Stomach (tissue), 9 donors: ENCODE results near the gene RABGAP1. TPM values are rescaled to one million over a fixed set of nuclear protein-coding genes. Genes with fewer than 3 reads are reported as not detected.

ENCODE experiments used
- DNase-seq, 2 donors: peaks; one replicate each; pipeline versions ENCODE4 v3.0.0 to v3.0.0-alpha.2; 2013 to 2019
- H3K27ac ChIP-seq, 5 donors: fragments of 200-600 bp in 4 of 5; sonication (generic) in 4 of 5; one replicate each; pipeline ENCODE4 v1.5.1; 2013 to 2019; ENCODE audit warnings: mild to moderate bottlenecking in 1 of 5, moderate library complexity in 1 of 5
- H3K27me3 ChIP-seq, 3 donors: fragments of 200-600 bp; sonication (generic); one replicate each; pipeline ENCODE4 v1.5.1; 2017 to 2019; ENCODE audit warnings: mixed run types in 1 of 3
- H3K36me3 ChIP-seq, 4 donors: fragments of 200-600 bp; sonication (generic); 1 replicate in 3 of 4; 2 replicates in 1 of 4; pipeline ENCODE4 v1.5.1; 2016 to 2019
- H3K4me1 ChIP-seq, 4 donors: fragments of 200-600 bp; sonication (generic); one replicate each; pipeline ENCODE4 v1.5.1; 2016 to 2019
- H3K4me3 ChIP-seq, 4 donors: fragments of 200-600 bp; sonication (generic) in 3 of 4; one replicate each; pipeline ENCODE4 v1.5.1; 2016 to 2019; ENCODE audit warnings: mild to moderate bottlenecking in 1 of 4
- H3K9me3 ChIP-seq, 4 donors: fragments of 200-600 bp; sonication (generic); one replicate each; pipeline ENCODE4 v1.5.1; 2016 to 2019
- CTCF ChIP-seq, 7 experiments: fragments of 450-650 bp in 4 of 7; fragments of 200-600 bp in 3 of 7; sonication (generic) in 3 of 7; IDR thresholded peaks; one replicate each; pipeline ENCODE4 v1.5.1; 2016 to 2019; ENCODE audit warnings: antibody characterized with exemption in 7 of 7, control low read depth in 2 of 7, mild to moderate bottlenecking in 1 of 7
- EP300 ChIP-seq: sonication (generic); formaldehyde crosslinking; IDR thresholded peaks from one replicate; pipeline ENCODE4 v1.6.1; 2017; ENCODE audit warnings: antibody characterized with exemption
- POLR2A ChIP-seq, 4 donors: fragments of 450-650 bp; IDR thresholded peaks; one replicate each; pipeline ENCODE4 v1.6.1; 2016; ENCODE audit warnings: antibody characterized with exemption in 4 of 4, control low read depth in 2 of 4, mild to moderate bottlenecking in 1 of 4, moderate library complexity in 1 of 4
- POLR2AphosphoS5 ChIP-seq, 3 donors: sonication (generic); formaldehyde crosslinking; IDR thresholded peaks; one replicate each; pipeline ENCODE4 v1.6.1; 2016; ENCODE audit warnings: antibody characterized with exemption in 3 of 3
- WGBS, 5 donors: extraction: QIAGEN DNeasy Blood & Tissue Kit in 3 of 5; methylation state at CpG; one replicate each; pipeline versions ENCODE4 v1.1.5 to v1.1.7; 2013 to 2018; 5-methylcytosine and 5-hydroxymethylcytosine counted together
- intact Hi-C: fragments of 100-400 bp; cut with DNase I; formaldehyde crosslinking; loops from one replicate; pipeline ENCODE4 v1.15.1; 2023; ENCODE audit warnings: low total_unique reads
- polyA plus RNA-seq, 3 donors: library from polyadenylated mRNA; stranded (reverse); fragments of 200-250 nt; gene quantifications; one replicate each; pipeline ENCODE4 v1.2.3, GENCODE V29; 2013
- total RNA-seq, 5 donors: library from RNA; depleted of rRNA; stranded (reverse); fragments of >200 nt; gene quantifications; one replicate each; pipeline versions ENCODE4 v1.1.0 to v1.2.3, GENCODE V29; 2014 to 2016
- donor health status: healthy with polysubstance abuse.
- donor health status: Bipolar disorder and iron deficiency.
- donor health status: healthy.

The RABGAP1 gene
- total and polyA plus RNA-seq, 8 donors: 7.0 to 157 (median 33.0) TPM

- WGBS, 5 donors: 24 to 46% (median 26%) methylated on average over 7 to 10 of the region's 10 CpGs
- TF ChIP-seq POLR2AphosphoS5 (IDR thresholded peaks at IDR 0.05) (no peak), POLR2A (IDR thresholded peaks at IDR 0.05) (no peak), EP300 (no peak), CTCF (IDR thresholded peaks at IDR 0.05) (no peak)
- peaks cover 16 to 45% (median 37%) of the 10 kb centered on the region in 4 donors for H3K4me1 ChIP-seq
These were observed 10.1 kb upstream of the RABGAP1 start for GRCh38 chr9:122930541-122931225.

GRCh38 chr9:122931226-122932121 lies 9.3 kb upstream of the RABGAP1 start, which contains the start of gene ZBTB26:
Gene ZBTB26 (minus strand): TSS chr9:122931512. CDS start chr9:122919934, 11,578 bp downstream.
- no peaks in the 10 kb centered on the region for H3K9me3 ChIP-seq
- H3K4me3 ChIP-seq: peak within 1 kb of the TSS; percentile 69 to 94 (median 82)
- TF ChIP-seq EP300 (no peak), POLR2AphosphoS5 (IDR thresholded peaks at IDR 0.05) (peak in 2 of 3 donors; percentile 62 to 84), POLR2A (IDR thresholded peaks at IDR 0.05) (no peak), CTCF (IDR thresholded peaks at IDR 0.05) (no peak)
- H3K27me3 ChIP-seq: no peaks in the 10 kb centered on the region
- H3K27ac ChIP-seq: peak within 1 kb of the TSS; percentile 85 to 94 (median 86)
- H3K36me3 ChIP-seq: peaks cover 1 to 4% (median 3%) of the 10 kb centered on the region in 4 donors
- H3K4me1 ChIP-seq: peaks cover 16 to 45% (median 37%) of the 10 kb centered on the region in 4 donors
- DNase-seq: peak; percentile 94 to 98
- intact Hi-C loops: no loop called here
- WGBS, 5 donors: 0% methylated on average over 39 to 51 of the region's 51 CpGs

More at GRCh38 chr9:122930541-122931225, 10.1 kb upstream of the RABGAP1 start:
- no peak for DNase-seq
- intact Hi-C loops: no loop called here
- no peaks in the 10 kb centered on the region for H3K27me3 ChIP-seq
- H3K36me3 ChIP-seq: no peaks in the 10 kb centered on the region
- H3K4me3 ChIP-seq: peak overlapping the region; percentile 69 to 94 (median 82)
- H3K9me3 ChIP-seq: no peaks in the 10 kb centered on the region
- peak overlapping the region; percentile 81 to 87 (median 85) for H3K27ac ChIP-seq

GRCh38 chr9:122936464-122936863 lies 4.4 kb upstream of the RABGAP1 start:
- WGBS, 5 donors: 70 to 88% (median 82%) methylated on average over 5 of the region's 5 CpGs
- Histone ChIP-seq H3K27ac (no peak overlapping the region), H3K27me3 (no peaks in the 10 kb centered on the region), H3K36me3 (peaks cover 6 to 24% (median 23%) of the 10 kb centered on the region in 4 donors), H3K9me3 (no peaks in the 10 kb centered on the region), H3K4me3 (no peak overlapping the region), H3K4me1 (peaks cover 10 to 31% (median 27%) of the 10 kb centered on the region in 4 donors)
- DNase-seq: peak in 1 of 2 donors; percentile 68
- intact Hi-C loops: no loop called here
- TF ChIP-seq EP300 (no peak), CTCF (IDR thresholded peaks at IDR 0.05) (no peak), POLR2AphosphoS5 (IDR thresholded peaks at IDR 0.05) (no peak), POLR2A (IDR thresholded peaks at IDR 0.05) (no peak)

- WGBS, 5 donors: 43 to 60% (median 48%) methylated on average over 1 of the region's 1 CpG
These were observed 3.9 kb upstream of the RABGAP1 start for GRCh38 chr9:122936883-122937282.

More at GRCh38 chr9:122936883-122937282, 3.9 kb upstream of the RABGAP1 start:
- TF ChIP-seq POLR2A (IDR thresholded peaks at IDR 0.05) (no peak), EP300 (no peak), POLR2AphosphoS5 (IDR thresholded peaks at IDR 0.05) (no peak), CTCF (IDR thresholded peaks at IDR 0.05) (no peak)
- peaks cover 15 to 35% (median 32%) of the 10 kb centered on the region in 4 donors for H3K4me1 ChIP-seq
- H3K9me3 ChIP-seq: no peaks in the 10 kb centered on the region
- H3K36me3 ChIP-seq: peaks cover 6 to 24% (median 23%) of the 10 kb centered on the region in 4 donors
- H3K27ac ChIP-seq: no peak overlapping the region
- intact Hi-C loops: no loop called here
- no peaks in the 10 kb centered on the region for H3K27me3 ChIP-seq
- DNase-seq: no peak
- no peak overlapping the region for H3K4me3 ChIP-seq
